SK-N-SH (cell line): Measurements from ENCODE around the gene ZC3H8.

Source experiments
- CHD2 ChIP-seq: fragments of 150-350 bp; IDR thresholded peaks from 2 replicates; pipeline ENCODE4 v1.6.1; 2018; ENCODE audit warnings: low read length; ENCODE audit not compliant: partially characterized antibody
- EP300 ChIP-seq, 2 experiments: IDR thresholded peaks; 2 replicates each; pipeline versions ENCODE4 v1.4.0 to v1.6.1; 2012; ENCODE audit warnings: borderline replicate concordance in 1 of 2, low read depth in 1 of 2, low read length in 1 of 2
- FOXJ3 ChIP-seq: sonication (generic); formaldehyde crosslinking; IDR thresholded peaks from 2 replicates; pipeline ENCODE4 v1.5.1; 2020; ENCODE audit warnings: mild to moderate bottlenecking, missing genetic modification reagents
- GATA2 ChIP-seq: sonication (generic); formaldehyde crosslinking; IDR thresholded peaks from 2 replicates; pipeline ENCODE4 v1.5.0; 2020; ENCODE audit warnings: mild to moderate bottlenecking, missing genetic modification reagents
- POLR2AphosphoS5 ChIP-seq: IDR thresholded peaks from 2 replicates; pipeline ENCODE4 v1.6.1; 2012; ENCODE audit warnings: low read depth, low read length
- RAD21 ChIP-seq: IDR thresholded peaks from 2 replicates; pipeline ENCODE4 v1.6.1; 2012; ENCODE audit warnings: mild to moderate bottlenecking, low read length
- RFX5 ChIP-seq: IDR thresholded peaks from 2 replicates; pipeline ENCODE4 v1.6.1; 2012; ENCODE audit warnings: mild to moderate bottlenecking, improper control_type of control experiment, low read length
- TAF1 ChIP-seq: IDR thresholded peaks from 2 replicates; pipeline ENCODE4 v1.6.1; 2012; ENCODE audit warnings: low read depth, mild to moderate bottlenecking, low read length, moderate library complexity, borderline replicate concordance
- TEAD4 ChIP-seq: IDR thresholded peaks from 2 replicates; pipeline ENCODE4 v1.4.0; 2012; ENCODE audit warnings: mild to moderate bottlenecking, borderline replicate concordance; ENCODE audit not compliant: insufficient read depth
- YY1 ChIP-seq: IDR thresholded peaks from 2 replicates; pipeline ENCODE4 v1.4.0; 2012; ENCODE audit warnings: low read depth, mild to moderate bottlenecking
- TF ChIP-seq, protein P1 (sequence below): fragments of 200-600 bp; sonication (generic); IDR thresholded peaks from 2 replicates; pipeline ENCODE4 v1.6.1; 2017; ENCODE audit warnings: antibody characterized with exemption, mild to moderate bottlenecking, moderate library complexity
- TF ChIP-seq, protein P2 (sequence below): IDR thresholded peaks from 2 replicates; pipeline ENCODE4 v1.4.0; 2012; ENCODE audit warnings: low read depth, borderline replicate concordance
- TF ChIP-seq, protein P3 (sequence below): IDR thresholded peaks from 2 replicates; pipeline ENCODE4 v1.6.1; 2012; ENCODE audit warnings: mild to moderate bottlenecking, low read depth, low read length, moderate library complexity
- TF ChIP-seq, protein P4 (sequence below): fragments of 150-350 bp; IDR thresholded peaks from 2 replicates; pipeline ENCODE4 v1.6.1; 2017; ENCODE audit warnings: antibody characterized with exemption, low read length, low read depth, borderline replicate concordance

DNA sequence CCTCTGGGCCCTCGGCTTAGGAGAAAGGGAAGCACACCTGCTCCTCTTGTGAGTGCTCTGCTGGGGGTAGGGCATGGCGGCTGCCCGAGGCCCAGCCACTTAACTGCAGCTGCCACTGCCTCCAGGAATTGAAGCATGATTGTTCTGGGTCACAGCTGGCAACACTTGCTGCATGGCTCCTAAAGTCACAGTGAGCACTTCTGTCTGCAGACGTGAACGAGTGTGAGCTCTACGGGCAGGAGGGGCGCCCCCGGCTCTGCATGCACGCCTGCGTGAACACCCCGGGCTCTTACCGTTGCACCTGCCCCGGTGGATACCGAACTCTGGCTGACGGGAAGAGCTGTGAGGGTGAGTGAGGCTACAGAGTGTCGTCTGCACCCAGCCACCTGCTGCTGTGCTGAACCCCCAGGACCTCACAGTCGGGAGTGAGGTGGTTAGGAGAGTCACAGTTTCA, 72.2 kb downstream of the ZC3H8 start:
- TF ChIP-seq TAF1 (no peak), EP300 (IDR thresholded peaks at IDR 0.05; ENCODE audit: borderline replicate concordance in 1 of 2, low read depth in 1 of 2, low read length in 1 of 2) (no peak), GATA2 (no peak), POLR2AphosphoS5 (no peak), FOXJ3 (no peak), CHD2 (no peak), YY1 (no peak), RFX5 (no peak), RAD21 (no peak), TEAD4 (no peak)
- TF ChIP-seq, protein P1, sequence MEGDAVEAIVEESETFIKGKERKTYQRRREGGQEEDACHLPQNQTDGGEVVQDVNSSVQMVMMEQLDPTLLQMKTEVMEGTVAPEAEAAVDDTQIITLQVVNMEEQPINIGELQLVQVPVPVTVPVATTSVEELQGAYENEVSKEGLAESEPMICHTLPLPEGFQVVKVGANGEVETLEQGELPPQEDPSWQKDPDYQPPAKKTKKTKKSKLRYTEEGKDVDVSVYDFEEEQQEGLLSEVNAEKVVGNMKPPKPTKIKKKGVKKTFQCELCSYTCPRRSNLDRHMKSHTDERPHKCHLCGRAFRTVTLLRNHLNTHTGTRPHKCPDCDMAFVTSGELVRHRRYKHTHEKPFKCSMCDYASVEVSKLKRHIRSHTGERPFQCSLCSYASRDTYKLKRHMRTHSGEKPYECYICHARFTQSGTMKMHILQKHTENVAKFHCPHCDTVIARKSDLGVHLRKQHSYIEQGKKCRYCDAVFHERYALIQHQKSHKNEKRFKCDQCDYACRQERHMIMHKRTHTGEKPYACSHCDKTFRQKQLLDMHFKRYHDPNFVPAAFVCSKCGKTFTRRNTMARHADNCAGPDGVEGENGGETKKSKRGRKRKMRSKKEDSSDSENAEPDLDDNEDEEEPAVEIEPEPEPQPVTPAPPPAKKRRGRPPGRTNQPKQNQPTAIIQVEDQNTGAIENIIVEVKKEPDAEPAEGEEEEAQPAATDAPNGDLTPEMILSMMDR, result no peak
- TF ChIP-seq, protein P2, sequence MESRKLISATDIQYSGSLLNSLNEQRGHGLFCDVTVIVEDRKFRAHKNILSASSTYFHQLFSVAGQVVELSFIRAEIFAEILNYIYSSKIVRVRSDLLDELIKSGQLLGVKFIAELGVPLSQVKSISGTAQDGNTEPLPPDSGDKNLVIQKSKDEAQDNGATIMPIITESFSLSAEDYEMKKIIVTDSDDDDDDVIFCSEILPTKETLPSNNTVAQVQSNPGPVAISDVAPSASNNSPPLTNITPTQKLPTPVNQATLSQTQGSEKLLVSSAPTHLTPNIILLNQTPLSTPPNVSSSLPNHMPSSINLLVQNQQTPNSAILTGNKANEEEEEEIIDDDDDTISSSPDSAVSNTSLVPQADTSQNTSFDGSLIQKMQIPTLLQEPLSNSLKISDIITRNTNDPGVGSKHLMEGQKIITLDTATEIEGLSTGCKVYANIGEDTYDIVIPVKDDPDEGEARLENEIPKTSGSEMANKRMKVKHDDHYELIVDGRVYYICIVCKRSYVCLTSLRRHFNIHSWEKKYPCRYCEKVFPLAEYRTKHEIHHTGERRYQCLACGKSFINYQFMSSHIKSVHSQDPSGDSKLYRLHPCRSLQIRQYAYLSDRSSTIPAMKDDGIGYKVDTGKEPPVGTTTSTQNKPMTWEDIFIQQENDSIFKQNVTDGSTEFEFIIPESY, result no peak
- TF ChIP-seq, protein P3, sequence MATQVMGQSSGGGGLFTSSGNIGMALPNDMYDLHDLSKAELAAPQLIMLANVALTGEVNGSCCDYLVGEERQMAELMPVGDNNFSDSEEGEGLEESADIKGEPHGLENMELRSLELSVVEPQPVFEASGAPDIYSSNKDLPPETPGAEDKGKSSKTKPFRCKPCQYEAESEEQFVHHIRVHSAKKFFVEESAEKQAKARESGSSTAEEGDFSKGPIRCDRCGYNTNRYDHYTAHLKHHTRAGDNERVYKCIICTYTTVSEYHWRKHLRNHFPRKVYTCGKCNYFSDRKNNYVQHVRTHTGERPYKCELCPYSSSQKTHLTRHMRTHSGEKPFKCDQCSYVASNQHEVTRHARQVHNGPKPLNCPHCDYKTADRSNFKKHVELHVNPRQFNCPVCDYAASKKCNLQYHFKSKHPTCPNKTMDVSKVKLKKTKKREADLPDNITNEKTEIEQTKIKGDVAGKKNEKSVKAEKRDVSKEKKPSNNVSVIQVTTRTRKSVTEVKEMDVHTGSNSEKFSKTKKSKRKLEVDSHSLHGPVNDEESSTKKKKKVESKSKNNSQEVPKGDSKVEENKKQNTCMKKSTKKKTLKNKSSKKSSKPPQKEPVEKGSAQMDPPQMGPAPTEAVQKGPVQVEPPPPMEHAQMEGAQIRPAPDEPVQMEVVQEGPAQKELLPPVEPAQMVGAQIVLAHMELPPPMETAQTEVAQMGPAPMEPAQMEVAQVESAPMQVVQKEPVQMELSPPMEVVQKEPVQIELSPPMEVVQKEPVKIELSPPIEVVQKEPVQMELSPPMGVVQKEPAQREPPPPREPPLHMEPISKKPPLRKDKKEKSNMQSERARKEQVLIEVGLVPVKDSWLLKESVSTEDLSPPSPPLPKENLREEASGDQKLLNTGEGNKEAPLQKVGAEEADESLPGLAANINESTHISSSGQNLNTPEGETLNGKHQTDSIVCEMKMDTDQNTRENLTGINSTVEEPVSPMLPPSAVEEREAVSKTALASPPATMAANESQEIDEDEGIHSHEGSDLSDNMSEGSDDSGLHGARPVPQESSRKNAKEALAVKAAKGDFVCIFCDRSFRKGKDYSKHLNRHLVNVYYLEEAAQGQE, result no peak
- TF ChIP-seq, protein P4, sequence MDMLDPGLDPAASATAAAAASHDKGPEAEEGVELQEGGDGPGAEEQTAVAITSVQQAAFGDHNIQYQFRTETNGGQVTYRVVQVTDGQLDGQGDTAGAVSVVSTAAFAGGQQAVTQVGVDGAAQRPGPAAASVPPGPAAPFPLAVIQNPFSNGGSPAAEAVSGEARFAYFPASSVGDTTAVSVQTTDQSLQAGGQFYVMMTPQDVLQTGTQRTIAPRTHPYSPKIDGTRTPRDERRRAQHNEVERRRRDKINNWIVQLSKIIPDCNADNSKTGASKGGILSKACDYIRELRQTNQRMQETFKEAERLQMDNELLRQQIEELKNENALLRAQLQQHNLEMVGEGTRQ, result no peak
